Uterus (tissue), 4 donors: ENCODE measurements around the gene DHRS7B. TPM values are rescaled to one million over a fixed set of nuclear protein-coding genes. Genes with fewer than 3 reads are reported as not detected.
A peak's percentile ranks its signal among the peaks of the same experiment; 100 is the strongest.

Experiments
- DNase-seq, 2 donors: peaks; one replicate each; pipeline ENCODE4 v3.0.0-alpha.2; 2019 to 2020
- H3K27ac ChIP-seq, 2 donors: fragments of 200-600 bp; sonication (generic); 1 replicate in 1 of 2; 2 replicates in 1 of 2; pipeline ENCODE4 v1.5.1; 2016 to 2018
- H3K27me3 ChIP-seq, 2 donors: fragments of 200-600 bp; sonication (generic); one replicate each; pipeline ENCODE4 v1.5.1; 2018 to 2019; ENCODE audit warnings: control low read depth in 1 of 2
- H3K36me3 ChIP-seq, 2 donors: fragments of 200-600 bp; sonication (generic); one replicate each; pipeline ENCODE4 v1.5.1; 2019; ENCODE audit warnings: control low read depth in 1 of 2
- H3K4me1 ChIP-seq, 2 donors: fragments of 200-600 bp; sonication (generic); one replicate each; pipeline ENCODE4 v1.5.1; 2018 to 2019; ENCODE audit warnings: control low read depth in 1 of 2
- H3K4me3 ChIP-seq, 2 donors: fragments of 200-600 bp; sonication (generic); 1 replicate in 1 of 2; 2 replicates in 1 of 2; pipeline ENCODE4 v1.5.1; 2018 to 2019; ENCODE audit warnings: mild to moderate bottlenecking in 1 of 2
- H3K9me3 ChIP-seq, 2 donors: fragments of 200-600 bp; sonication (generic); one replicate each; pipeline ENCODE4 v1.5.1; 2019; ENCODE audit warnings: control low read depth in 1 of 2
- CTCF ChIP-seq, 4 experiments: fragments of 200-600 bp in 2 of 4; fragments of 450-650 bp in 2 of 4; sonication (generic) in 2 of 4; IDR thresholded peaks; one replicate each; pipeline ENCODE4 v1.5.1; 2016 to 2019; ENCODE audit warnings: antibody characterized with exemption in 4 of 4, mild to moderate bottlenecking in 2 of 4, moderate library complexity in 1 of 4
- POLR2A ChIP-seq, 2 donors: fragments of 450-650 bp; IDR thresholded peaks; one replicate each; pipeline ENCODE4 v1.6.1; 2016; ENCODE audit warnings: antibody characterized with exemption in 2 of 2, mild to moderate bottlenecking in 1 of 2, moderate library complexity in 1 of 2
- intact Hi-C: fragments of 100-400 bp; cut with DNase I; formaldehyde crosslinking; loops from one replicate; pipeline ENCODE4 v1.15.1; 2023; ENCODE audit warnings: low total_unique reads
- total RNA-seq, 4 donors: library from RNA; depleted of rRNA in 3 of 4; stranded (reverse); fragments of >200 nt in 3 of 4; gene quantifications; one replicate each; pipeline versions ENCODE4 v1.1.0 to v1.2.4, GENCODE V29; 2014 to 2023
- donor health status: DM: yes; HTN: yes; CAD: no.

The DHRS7B gene
- total RNA-seq: 10 to 100 TPM; 21.5 to 42.6 (median 30.0) TPM

GRCh38 chr17:21126645-21127508 lies at the start of gene DHRS7B:
TSS of gene DHRS7B (plus strand) at chr17:21126964. CDS start at chr17:21126972, 8 bp downstream.
- intact Hi-C loops: loop anchor here (10.0 kb wide), 1 partner anchor 148 kb away; no protein-coding TSS in a partner anchor
- Histone ChIP-seq H3K4me1 (no peaks in the 10 kb centered on the region), H3K4me3 (peak within 1 kb of the TSS; percentile 71 to 99), H3K36me3 (no peaks in the 10 kb centered on the region), H3K9me3 (no peaks in the 10 kb centered on the region), H3K27me3 (no peaks in the 10 kb centered on the region), H3K27ac (peak within 1 kb of the TSS; percentile 76 to 92)
- peak; percentile 95 to 96 for DNase-seq
- TF ChIP-seq POLR2A (IDR thresholded peaks at IDR 0.05) (peak in 1 of 2 donors; percentile 74), CTCF (IDR thresholded peaks at IDR 0.05) (peak in 1 of 4 experiments; percentile 1)

- no peak for DNase-seq
- H3K4me3 ChIP-seq: no peak overlapping the region
- H3K27me3 ChIP-seq: no peaks in the 10 kb centered on the region
- H3K4me1 ChIP-seq: no peaks in the 10 kb centered on the region
- peak overlapping the region in 1 of 2 donors; percentile 76 for H3K27ac ChIP-seq
- TF ChIP-seq POLR2A (IDR thresholded peaks at IDR 0.05) (no peak), CTCF (IDR thresholded peaks at IDR 0.05) (no peak)
- no peaks in the 10 kb centered on the region for H3K36me3 ChIP-seq
- H3K9me3 ChIP-seq: no peaks in the 10 kb centered on the region
- intact Hi-C loops: no loop called here
Measured at GRCh38 chr17:21077281-21077680, 49.5 kb upstream of the DHRS7B start.

- peak in 1 of 2 donors; percentile 24 for DNase-seq
- Histone ChIP-seq H3K9me3 (no peaks in the 10 kb centered on the region), H3K36me3 (no peaks in the 10 kb centered on the region), H3K27me3 (no peaks in the 10 kb centered on the region), H3K27ac (peak overlapping the region in 1 of 2 donors; percentile 49), H3K4me1 (no peaks in the 10 kb centered on the region), H3K4me3 (no peak overlapping the region)
- no peak for TF ChIP-seq CTCF (IDR thresholded peaks at IDR 0.05)
- no peak for TF ChIP-seq POLR2A (IDR thresholded peaks at IDR 0.05)
- intact Hi-C loops: no loop called here
Measured at GRCh38 chr17:21078016-21078780, 48.6 kb upstream of the DHRS7B start.

- H3K36me3 ChIP-seq: no peaks in the 10 kb centered on the region
- H3K4me1 ChIP-seq: no peaks in the 10 kb centered on the region
- no peak for DNase-seq
- H3K9me3 ChIP-seq: no peaks in the 10 kb centered on the region
- no peak for TF ChIP-seq CTCF (IDR thresholded peaks at IDR 0.05)
- no peak for TF ChIP-seq POLR2A (IDR thresholded peaks at IDR 0.05)
- intact Hi-C loops: no loop called here
- H3K4me3 ChIP-seq: no peak overlapping the region
- H3K27me3 ChIP-seq: no peaks in the 10 kb centered on the region
- no peak overlapping the region for H3K27ac ChIP-seq
Measured at GRCh38 chr17:21079196-21079595, 47.6 kb upstream of the DHRS7B start.
